GM15510 (cell line): ENCODE measurements around the gene NFKBIA.
A peak's percentile ranks its signal among the peaks of the same experiment; 100 is the strongest.

Experiments
- POLR2A ChIP-seq: IDR thresholded peaks from 3 replicates; pipeline ENCODE4 v1.6.1; 2011; ENCODE audit warnings: borderline replicate concordance; ENCODE audit not compliant: insufficient read length; ENCODE audit errors: extremely low read depth

NFKBIA gene

DNA sequence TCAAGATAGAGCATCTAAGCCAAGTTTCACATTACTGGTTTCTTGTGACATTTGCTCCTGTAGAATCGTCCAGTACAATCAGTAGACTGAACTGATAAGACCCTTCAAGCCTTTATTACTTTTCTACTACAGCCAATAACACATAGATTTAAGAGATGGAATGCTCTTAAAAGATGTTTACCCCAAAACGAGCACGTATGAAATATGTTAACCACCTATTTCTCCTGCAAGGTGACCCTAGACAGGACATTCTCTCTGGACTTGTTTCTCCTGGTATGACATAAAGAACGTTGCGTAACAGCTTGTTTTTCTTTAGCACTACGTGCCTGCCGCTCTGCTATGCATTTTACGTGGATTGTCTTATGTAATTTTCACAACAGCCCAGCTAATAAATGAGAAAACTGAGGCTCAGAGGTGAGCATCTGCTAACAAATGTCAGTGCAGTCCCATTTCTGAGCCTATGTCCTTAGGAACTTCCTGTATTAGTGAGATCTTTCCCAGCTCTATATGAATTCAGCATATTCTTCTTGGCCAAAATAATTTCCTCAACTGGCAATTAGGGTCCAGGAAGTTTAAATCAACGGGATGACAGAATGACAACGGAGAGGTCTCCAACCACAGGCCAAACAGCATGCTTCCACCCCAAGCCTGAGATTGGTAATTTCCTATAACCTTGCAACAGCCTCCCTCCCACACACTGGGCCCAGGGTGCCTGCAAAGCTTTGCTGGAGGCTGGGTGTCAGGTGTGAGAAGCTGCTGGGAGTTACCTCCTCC lies 3.7 kb downstream of the NFKBIA start:
- peak; percentile 14 for TF ChIP-seq POLR2A

DNA sequence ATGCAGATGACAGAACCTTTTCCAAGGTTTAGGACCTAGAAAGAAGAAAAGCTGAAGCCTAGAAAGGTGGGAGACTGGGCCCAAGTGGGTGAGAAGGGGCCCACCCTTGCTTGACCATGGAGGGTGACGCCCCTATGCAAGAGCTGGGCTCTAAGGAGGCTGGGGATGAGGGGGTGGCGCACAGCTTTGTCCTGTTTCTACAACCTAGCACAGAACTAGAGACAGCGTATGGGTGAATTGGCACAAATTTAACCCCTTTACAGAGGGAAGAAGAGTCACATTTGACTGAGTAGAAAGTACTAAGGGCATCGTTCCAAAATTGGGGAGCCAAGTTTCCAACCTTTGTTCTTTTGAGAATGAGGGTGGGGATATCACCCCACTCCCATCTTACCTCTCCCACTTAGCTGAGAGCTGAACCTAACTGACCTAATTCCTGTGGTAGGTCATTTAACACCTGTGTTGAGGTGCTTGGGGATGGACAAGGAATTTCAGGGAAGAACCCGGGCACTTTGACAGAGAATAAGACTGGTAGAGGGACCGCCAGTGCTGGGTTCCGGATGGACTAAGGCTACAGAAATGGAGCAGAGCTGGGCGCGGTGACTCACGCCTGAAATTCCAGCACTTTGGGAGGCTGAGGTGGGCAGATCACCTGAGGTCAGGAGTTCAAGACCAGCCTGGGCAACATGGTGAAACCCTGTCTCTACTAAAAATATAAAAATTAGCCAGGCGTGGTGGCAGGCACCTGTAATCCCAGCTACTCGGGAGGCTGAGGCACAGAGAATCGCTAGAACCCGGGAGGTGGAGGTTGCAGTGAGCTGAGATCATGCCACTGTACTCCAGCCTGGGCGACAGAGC lies 5.2 kb downstream of the NFKBIA start:
- TF ChIP-seq POLR2A, result peak; percentile 21

GRCh38 chr14:35398071-35398584 lies 6.4 kb downstream of the NFKBIA start:
- TF ChIP-seq POLR2A, result no peak

- no peak for TF ChIP-seq POLR2A
These were observed 9.3 kb downstream of the NFKBIA start for GRCh38 chr14:35395283-35395682.

- TF ChIP-seq POLR2A, result no peak
These were observed 10.1 kb downstream of the NFKBIA start for GRCh38 chr14:35394326-35395013.

- no peak for TF ChIP-seq POLR2A
These were observed 10.7 kb downstream of the NFKBIA start for GRCh38 chr14:35393826-35394225.

DNA sequence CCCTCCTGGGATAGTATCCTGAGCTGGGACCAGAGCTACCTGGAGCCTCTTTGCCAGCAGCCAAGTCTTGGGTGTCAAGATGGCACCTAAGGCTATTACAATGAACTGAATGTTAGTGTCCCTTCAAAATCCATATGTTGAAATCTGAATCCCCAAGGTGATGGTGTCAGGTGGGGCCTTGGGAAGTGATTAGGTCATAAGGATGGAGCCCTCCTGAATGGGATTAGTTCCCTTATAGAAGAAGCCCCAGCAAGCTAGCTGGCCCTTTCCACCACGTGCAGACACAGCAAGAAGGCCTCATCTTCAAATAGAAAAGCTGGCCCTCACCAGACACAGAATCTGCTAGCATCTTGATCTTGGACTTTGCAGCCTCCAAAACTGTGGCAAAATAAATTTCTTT lies 12.4 kb downstream of the NFKBIA start:
- TF ChIP-seq POLR2A, result no peak

DNA sequence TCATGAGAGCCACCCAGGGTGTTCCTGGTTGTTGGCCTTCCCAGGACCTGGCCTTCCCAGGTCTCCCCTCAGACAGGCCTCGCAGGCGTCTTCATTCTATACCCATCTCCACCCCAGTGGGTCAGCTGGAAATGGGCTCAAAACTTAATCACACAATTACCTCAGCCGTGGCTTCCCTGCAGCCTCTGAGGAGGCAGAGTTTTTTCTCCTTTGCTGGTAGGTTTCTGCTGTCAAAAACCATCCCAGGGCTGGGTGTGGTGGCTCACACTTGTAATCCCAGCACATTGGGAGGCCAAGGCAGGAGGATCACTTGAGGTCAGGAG lies 13.2 kb downstream of the NFKBIA start:
- no peak for TF ChIP-seq POLR2A

DNA sequence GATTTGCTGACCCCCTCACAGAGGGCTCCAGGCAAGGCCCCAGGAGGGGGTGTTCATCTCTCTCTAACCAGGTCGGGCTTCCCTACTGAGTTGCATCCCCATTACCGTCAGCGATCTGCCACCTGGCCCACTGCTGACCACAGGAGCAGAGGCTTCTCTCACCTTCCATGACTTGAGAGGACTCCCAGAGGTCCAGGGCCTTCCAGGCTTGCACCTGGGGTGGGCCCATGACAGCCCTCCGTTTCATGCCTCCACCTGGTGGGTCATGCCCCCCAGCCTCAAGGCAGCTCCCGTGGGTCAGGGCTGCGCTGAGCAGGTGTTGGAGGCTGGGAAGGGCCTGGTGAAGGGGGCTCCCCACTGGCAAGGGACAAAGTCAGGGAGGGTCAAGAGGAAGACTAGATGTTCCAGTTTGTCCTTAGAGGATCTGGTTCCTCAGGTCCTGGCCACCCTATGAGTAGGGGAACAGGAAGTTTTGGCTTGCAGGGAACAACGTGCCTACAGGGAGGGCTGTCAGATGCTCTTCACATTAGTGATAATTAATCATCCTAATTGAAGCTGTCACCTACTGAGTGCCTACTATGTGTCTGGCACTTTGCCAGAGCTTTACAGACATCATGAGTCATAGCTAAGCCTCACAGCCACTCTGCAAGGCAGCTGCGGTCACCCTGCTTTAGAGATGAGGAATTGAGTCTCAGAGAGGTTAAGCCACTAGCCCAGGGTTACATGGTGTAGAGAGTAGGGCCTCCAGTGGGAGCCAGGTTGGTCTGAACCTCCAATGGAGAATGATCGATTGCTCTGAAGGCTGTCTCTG lies 13.8 kb downstream of the NFKBIA start:
- TF ChIP-seq POLR2A, result no peak

- no peak for TF ChIP-seq POLR2A
These were observed 15.3 kb downstream of the NFKBIA start for GRCh38 chr14:35389315-35389667.

GRCh38 chr14:35388656-35389314 lies 15.8 kb downstream of the NFKBIA start:
- TF ChIP-seq POLR2A, result no peak

- TF ChIP-seq POLR2A, result no peak
These were observed 16.6 kb downstream of the NFKBIA start for GRCh38 chr14:35387713-35388579.

GRCh38 chr14:35387219-35387618 lies 17.3 kb downstream of the NFKBIA start:
- TF ChIP-seq POLR2A, result no peak
